B cell (primary cell): ENCODE measurements around the gene ZFAND5.

Experiments used
- CTCF ChIP-seq: fragments of 200-600 bp; IDR thresholded peaks from one replicate; pipeline ENCODE4 v1.8.0; 2022; ENCODE audit warnings: antibody characterized with exemption, mild to moderate bottlenecking
- EZH2 ChIP-seq: IDR thresholded peaks from 2 replicates; pipeline ENCODE4 v1.6.1; 2012; ENCODE audit warnings: borderline replicate concordance, low read depth, mild to moderate bottlenecking, moderate library complexity, low read length; ENCODE audit not compliant: insufficient read depth, poor library complexity, severe bottlenecking

- TF ChIP-seq EZH2, result no peak
- TF ChIP-seq CTCF, result no peak
Measured at GRCh38 chr9:72352911-72353388, 12.1 kb downstream of the ZFAND5 start.
